Measurements from ENCODE around the gene AMTN. TPM values are rescaled to one million over a fixed set of nuclear protein-coding genes. Genes with fewer than 3 reads are reported as not detected.
"Not testable (repeated sequence)": the region's sequence is repeated elsewhere in the genome, so short reads cannot be mapped to it uniquely, and the experiment has no call there.

Gene AMTN
- total RNA-seq, 4 donors from 2014 or later: not detected

DNA sequence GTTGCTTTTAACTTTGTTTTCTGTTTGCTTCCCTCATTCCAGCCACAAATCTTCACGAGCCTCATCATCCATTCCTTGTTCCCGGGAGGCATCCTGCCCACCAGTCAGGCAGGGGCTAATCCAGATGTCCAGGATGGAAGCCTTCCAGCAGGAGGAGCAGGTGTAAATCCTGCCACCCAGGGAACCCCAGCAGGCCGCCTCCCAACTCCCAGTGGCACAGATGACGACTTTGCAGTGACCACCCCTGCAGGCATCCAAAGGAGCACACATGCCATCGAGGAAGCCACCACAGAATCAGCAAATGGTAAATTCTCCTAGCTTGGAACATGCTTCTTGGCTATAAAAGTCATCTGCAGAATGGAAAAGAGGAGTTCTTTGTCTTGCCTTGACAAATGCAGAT is 12.6 kb downstream of the AMTN start:
- intact Hi-C loops (cut with DNase I; ENCODE audit: low total_unique reads): no loop called here
- no peaks in the 10 kb centered on the region for H3K36me3 ChIP-seq
- no peaks in the 10 kb centered on the region for H3K4me1 ChIP-seq
- TF ChIP-seq POLR2A (IDR thresholded peaks at IDR 0.05): no peak
- TF ChIP-seq POLR2AphosphoS5 (IDR thresholded peaks at IDR 0.05): no peak
- TF ChIP-seq, protein P1, sequence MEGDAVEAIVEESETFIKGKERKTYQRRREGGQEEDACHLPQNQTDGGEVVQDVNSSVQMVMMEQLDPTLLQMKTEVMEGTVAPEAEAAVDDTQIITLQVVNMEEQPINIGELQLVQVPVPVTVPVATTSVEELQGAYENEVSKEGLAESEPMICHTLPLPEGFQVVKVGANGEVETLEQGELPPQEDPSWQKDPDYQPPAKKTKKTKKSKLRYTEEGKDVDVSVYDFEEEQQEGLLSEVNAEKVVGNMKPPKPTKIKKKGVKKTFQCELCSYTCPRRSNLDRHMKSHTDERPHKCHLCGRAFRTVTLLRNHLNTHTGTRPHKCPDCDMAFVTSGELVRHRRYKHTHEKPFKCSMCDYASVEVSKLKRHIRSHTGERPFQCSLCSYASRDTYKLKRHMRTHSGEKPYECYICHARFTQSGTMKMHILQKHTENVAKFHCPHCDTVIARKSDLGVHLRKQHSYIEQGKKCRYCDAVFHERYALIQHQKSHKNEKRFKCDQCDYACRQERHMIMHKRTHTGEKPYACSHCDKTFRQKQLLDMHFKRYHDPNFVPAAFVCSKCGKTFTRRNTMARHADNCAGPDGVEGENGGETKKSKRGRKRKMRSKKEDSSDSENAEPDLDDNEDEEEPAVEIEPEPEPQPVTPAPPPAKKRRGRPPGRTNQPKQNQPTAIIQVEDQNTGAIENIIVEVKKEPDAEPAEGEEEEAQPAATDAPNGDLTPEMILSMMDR (IDR thresholded peaks at IDR 0.05): no peak
- TF ChIP-seq EP300 (IDR thresholded peaks at IDR 0.05; ENCODE audit: low read depth): no peak
- H3K9me3 ChIP-seq: no peaks in the 10 kb centered on the region
- DNase-seq: no peak
- 76 to 83% methylated on average over 3 to 5 of the region's 5 CpGs for WGBS, 2 donors (ENCODE audit: low coverage in 1 of 2)
- in situ Hi-C loops (cut with MboI; ENCODE audit: low pct_ligation_motif_present in 1 of 4, low pct_unique_long_range_greater_than_20kb in 1 of 4, low sequenced_read_pairs in 3 of 4): no loop called here
- H3K27me3 ChIP-seq: no peaks in the 10 kb centered on the region
- no peak overlapping the region for H3K27ac ChIP-seq
- H3K4me3 ChIP-seq: no peak overlapping the region

DNA sequence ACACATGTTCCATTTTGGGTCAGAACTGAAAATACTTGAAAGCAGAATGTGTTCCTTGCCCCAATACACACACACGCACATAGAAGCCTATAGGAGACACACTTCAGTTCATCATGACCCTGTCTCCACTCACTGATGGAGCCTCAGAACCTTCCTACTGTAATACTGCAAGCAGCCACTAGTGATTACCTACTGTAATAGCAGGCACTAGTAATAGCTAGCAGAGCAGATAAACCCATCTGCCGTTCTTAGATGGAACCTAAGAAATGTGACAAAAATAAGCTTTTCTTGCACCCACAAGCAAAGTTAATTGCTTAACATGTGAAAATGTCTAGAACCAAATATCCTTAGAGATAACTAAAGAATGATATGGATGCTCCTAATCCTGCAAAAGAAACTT is 13.6 kb downstream of the AMTN start:
- intact Hi-C loops (cut with DNase I; ENCODE audit: low total_unique reads): no loop called here
- in situ Hi-C loops (cut with MboI; ENCODE audit: low pct_ligation_motif_present in 1 of 4, low pct_unique_long_range_greater_than_20kb in 1 of 4, low sequenced_read_pairs in 3 of 4): no loop called here
- Histone ChIP-seq H3K27me3 (no peaks in the 10 kb centered on the region), H3K9me3 (no peaks in the 10 kb centered on the region), H3K36me3 (no peaks in the 10 kb centered on the region), H3K4me3 (no peak overlapping the region), H3K27ac (no peak overlapping the region), H3K4me1 (no peaks in the 10 kb centered on the region)
- WGBS, 2 donors (ENCODE audit: low coverage in 1 of 2): 60 to 62% methylated on average over 1 to 2 of the region's 2 CpGs
- DNase-seq: no peak
- TF ChIP-seq EP300 (IDR thresholded peaks at IDR 0.05; ENCODE audit: low read depth) (no peak), POLR2AphosphoS5 (IDR thresholded peaks at IDR 0.05) (no peak), POLR2A (IDR thresholded peaks at IDR 0.05) (no peak)
- TF ChIP-seq, protein P1 (IDR thresholded peaks at IDR 0.05): no peak

DNA sequence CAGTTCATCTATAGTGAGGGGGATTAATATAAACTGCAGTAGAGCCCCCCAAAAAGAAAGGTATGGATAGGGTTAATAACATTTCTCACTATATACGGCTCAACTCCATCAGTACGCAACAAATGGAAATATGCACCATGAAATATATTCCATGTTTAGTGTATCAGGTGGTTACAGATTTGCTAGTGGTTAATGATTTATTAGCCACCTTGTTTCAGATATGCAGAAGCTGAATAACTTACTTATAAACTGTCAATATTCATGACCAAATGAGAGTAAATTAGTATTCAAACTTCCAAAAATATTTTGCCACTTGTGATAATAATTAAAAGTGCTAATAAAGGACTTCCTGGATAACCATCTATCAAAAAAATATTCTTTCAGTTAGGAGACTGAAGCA is 14.8 kb downstream of the AMTN start:
- intact Hi-C loops (cut with DNase I; ENCODE audit: low total_unique reads) (no loop called here), in situ Hi-C loops (cut with MboI; ENCODE audit: low pct_ligation_motif_present in 1 of 4, low pct_unique_long_range_greater_than_20kb in 1 of 4, low sequenced_read_pairs in 3 of 4) (no loop called here)
- no peak overlapping the region for H3K4me3 ChIP-seq
- H3K27me3 ChIP-seq: no peaks in the 10 kb centered on the region
- H3K9me3 ChIP-seq: no peaks in the 10 kb centered on the region
- H3K36me3 ChIP-seq: no peaks in the 10 kb centered on the region
- TF ChIP-seq, protein P1 (IDR thresholded peaks at IDR 0.05): no peak
- TF ChIP-seq EP300 (IDR thresholded peaks at IDR 0.05; ENCODE audit: low read depth) (no peak), POLR2AphosphoS5 (IDR thresholded peaks at IDR 0.05) (no peak), POLR2A (IDR thresholded peaks at IDR 0.05) (no peak)
- H3K4me1 ChIP-seq: no peaks in the 10 kb centered on the region
- no peak for DNase-seq
- WGBS, 2 donors (ENCODE audit: low coverage in 1 of 2): 44 to 55% methylated on average over 2 of the region's 2 CpGs
- H3K27ac ChIP-seq: no peak overlapping the region

DNA sequence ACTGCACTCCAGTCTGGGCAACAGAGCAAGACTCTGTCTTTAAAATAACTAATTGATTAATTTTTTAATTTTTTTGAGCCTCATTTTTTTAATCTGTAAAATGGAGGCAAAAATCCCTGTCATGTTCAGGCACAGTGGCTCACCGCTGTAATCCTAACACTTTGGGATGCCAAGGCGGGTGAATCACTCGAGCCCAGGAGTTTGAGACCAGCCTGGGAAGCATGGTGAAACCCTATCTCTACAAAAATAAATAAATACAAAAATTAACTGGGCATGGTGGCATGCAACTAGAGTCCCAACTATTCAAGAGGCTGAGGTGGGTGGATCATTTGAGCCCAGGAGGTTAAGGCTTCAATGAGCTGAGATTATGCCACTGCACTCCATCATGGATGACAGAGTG is 15.4 kb downstream of the AMTN start:
- H3K27ac ChIP-seq: no peak overlapping the region
- H3K36me3 ChIP-seq: no peaks in the 10 kb centered on the region
- H3K4me1 ChIP-seq: no peaks in the 10 kb centered on the region
- intact Hi-C loops (cut with DNase I; ENCODE audit: low total_unique reads): no loop called here
- H3K9me3 ChIP-seq: no peaks in the 10 kb centered on the region
- no peak overlapping the region for H3K4me3 ChIP-seq
- 92 to 94% methylated on average over 3 of the region's 3 CpGs for WGBS, 2 donors (ENCODE audit: low coverage in 1 of 2)
- H3K27me3 ChIP-seq: no peaks in the 10 kb centered on the region
- in situ Hi-C loops (cut with MboI; ENCODE audit: low pct_ligation_motif_present in 1 of 4, low pct_unique_long_range_greater_than_20kb in 1 of 4, low sequenced_read_pairs in 3 of 4): no loop called here
- TF ChIP-seq POLR2A (IDR thresholded peaks at IDR 0.05) (no peak), EP300 (IDR thresholded peaks at IDR 0.05; ENCODE audit: low read depth) (no peak), POLR2AphosphoS5 (IDR thresholded peaks at IDR 0.05) (no peak)
- TF ChIP-seq, protein P1 (IDR thresholded peaks at IDR 0.05): no peak
- DNase-seq: no peak

DNA sequence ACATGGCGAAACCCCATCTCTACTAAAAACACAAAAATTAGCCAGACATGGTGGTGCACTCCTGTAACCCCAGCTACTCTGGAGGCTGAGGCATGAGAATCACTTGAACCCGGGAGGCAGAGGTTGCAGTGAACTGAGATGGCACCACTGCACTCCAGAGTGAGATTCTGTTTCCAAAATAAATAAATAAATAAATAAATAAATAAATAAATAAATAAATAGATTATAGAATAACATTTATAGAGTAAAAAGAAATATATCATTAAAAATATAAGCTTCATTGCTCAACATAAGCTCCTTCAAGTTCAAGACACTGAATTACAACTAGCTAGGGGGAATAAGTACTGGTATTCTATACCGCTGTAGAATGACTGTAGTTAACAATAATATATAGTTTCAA is 16.5 kb downstream of the AMTN start:
- in situ Hi-C loops (cut with MboI; ENCODE audit: low pct_ligation_motif_present in 1 of 4, low pct_unique_long_range_greater_than_20kb in 1 of 4, low sequenced_read_pairs in 3 of 4); intact Hi-C loops (cut with DNase I; ENCODE audit: low total_unique reads); H3K36me3 ChIP-seq; H3K4me3 ChIP-seq; H3K9me3 ChIP-seq; H3K27ac ChIP-seq; H3K27me3 ChIP-seq; H3K4me1 ChIP-seq; DNase-seq: not testable (repeated sequence)
- WGBS, 2 donors (ENCODE audit: low coverage in 1 of 2): 85 to 98% methylated on average over 2 to 3 of the region's 3 CpGs

All from transverse colon (tissue), 4 donors.